Brain microvascular endothelial cell (primary cell): ENCODE results near the gene BCAP31.
A peak's percentile ranks its signal among the peaks of the same experiment; 100 is the strongest.

Experiments
- DNase-seq: peaks from one replicate; pipeline ENCODE4 v3.0.0-alpha.2; 2020
- H3K27ac ChIP-seq: fragments of 250-450 bp; sonication (Bioruptor Pico); 2 replicates; pipeline ENCODE4 v1.5.1; 2020; ENCODE audit warnings: mild to moderate bottlenecking, moderate library complexity
- H3K27me3 ChIP-seq: fragments of 250-450 bp; sonication (Bioruptor Pico); replicated peaks from 2 replicates; pipeline ENCODE4 v1.5.1; 2020; ENCODE audit warnings: mild to moderate bottlenecking
- H3K36me3 ChIP-seq: fragments of 250-450 bp; sonication (Bioruptor Pico); replicated peaks from 2 replicates; pipeline ENCODE4 v1.5.1; 2020; ENCODE audit warnings: mild to moderate bottlenecking
- H3K4me3 ChIP-seq: 2 replicates; pipeline ENCODE4 v1.5.1; 2011; ENCODE audit warnings: low read depth, mild to moderate bottlenecking, control low read depth, low read length, moderate library complexity
- in situ Hi-C: cut with HindIII; loops from 2 replicates; pipeline ENCODE4 v1.10.0; 2017; ENCODE audit warnings: low sequenced_read_pairs, low pct_ligation_motif_present
- TF ChIP-seq, protein P1 (sequence below): IDR thresholded peaks from 2 replicates; pipeline ENCODE4 v1.5.1; 2011; ENCODE audit warnings: low read depth, mild to moderate bottlenecking, moderate library complexity, low read length, control low read depth, inconsistent platforms; ENCODE audit errors: missing control alignments

The BCAP31 gene

DNA sequence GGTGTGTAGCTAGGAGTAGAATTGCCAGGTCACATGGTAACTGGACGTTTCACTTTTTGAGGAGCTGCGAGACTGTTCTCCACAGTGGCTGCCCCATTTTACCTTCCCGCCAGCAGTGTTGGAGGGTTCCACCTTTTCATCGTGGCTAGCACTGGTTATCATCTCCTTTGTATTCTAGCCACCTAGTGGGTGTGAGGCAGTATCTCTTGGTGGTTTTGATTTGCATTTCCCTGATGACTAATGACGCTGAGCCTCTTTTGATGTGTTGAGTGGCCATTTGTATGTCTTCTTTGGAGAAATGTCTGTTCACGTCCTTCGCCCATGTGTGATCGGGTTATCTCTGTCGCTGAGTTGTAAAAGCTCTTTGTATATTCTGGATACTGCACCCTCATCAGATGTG is 11.1 kb upstream of the BCAP31 start:
- TF ChIP-seq, protein P1, sequence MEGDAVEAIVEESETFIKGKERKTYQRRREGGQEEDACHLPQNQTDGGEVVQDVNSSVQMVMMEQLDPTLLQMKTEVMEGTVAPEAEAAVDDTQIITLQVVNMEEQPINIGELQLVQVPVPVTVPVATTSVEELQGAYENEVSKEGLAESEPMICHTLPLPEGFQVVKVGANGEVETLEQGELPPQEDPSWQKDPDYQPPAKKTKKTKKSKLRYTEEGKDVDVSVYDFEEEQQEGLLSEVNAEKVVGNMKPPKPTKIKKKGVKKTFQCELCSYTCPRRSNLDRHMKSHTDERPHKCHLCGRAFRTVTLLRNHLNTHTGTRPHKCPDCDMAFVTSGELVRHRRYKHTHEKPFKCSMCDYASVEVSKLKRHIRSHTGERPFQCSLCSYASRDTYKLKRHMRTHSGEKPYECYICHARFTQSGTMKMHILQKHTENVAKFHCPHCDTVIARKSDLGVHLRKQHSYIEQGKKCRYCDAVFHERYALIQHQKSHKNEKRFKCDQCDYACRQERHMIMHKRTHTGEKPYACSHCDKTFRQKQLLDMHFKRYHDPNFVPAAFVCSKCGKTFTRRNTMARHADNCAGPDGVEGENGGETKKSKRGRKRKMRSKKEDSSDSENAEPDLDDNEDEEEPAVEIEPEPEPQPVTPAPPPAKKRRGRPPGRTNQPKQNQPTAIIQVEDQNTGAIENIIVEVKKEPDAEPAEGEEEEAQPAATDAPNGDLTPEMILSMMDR, result peak; percentile 13
- Histone ChIP-seq H3K27ac (no peak overlapping the region), H3K4me3 (no peak overlapping the region), H3K27me3 (no peaks in the 10 kb centered on the region), H3K36me3 (no peaks in the 10 kb centered on the region)
- in situ Hi-C loops, result no loop called here
- no peak for DNase-seq

DNA sequence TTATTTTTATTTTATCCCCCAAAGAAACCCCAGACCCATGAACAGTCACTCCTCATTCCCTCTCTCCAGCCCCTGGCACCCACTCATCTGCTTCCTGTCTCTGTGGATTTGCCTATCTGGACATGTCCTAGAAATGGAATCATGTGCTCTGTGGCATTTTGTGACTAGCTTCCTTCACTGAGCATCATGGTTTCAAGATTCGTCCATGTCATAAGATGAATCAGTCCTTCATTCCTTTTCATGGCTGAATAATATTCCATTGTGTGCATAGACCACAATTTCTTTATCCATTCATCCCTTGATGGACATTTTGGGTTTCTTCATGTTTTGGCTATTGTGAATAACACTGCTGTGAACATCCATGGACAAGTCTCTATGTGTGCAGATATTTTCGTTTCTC is 10.7 kb upstream of the BCAP31 start:
- no peak overlapping the region for H3K27ac ChIP-seq
- H3K4me3 ChIP-seq, result no peak overlapping the region
- TF ChIP-seq, protein P1, result no peak
- DNase-seq, result no peak
- in situ Hi-C loops, result no loop called here
- no peaks in the 10 kb centered on the region for H3K36me3 ChIP-seq
- no peaks in the 10 kb centered on the region for H3K27me3 ChIP-seq

DNA sequence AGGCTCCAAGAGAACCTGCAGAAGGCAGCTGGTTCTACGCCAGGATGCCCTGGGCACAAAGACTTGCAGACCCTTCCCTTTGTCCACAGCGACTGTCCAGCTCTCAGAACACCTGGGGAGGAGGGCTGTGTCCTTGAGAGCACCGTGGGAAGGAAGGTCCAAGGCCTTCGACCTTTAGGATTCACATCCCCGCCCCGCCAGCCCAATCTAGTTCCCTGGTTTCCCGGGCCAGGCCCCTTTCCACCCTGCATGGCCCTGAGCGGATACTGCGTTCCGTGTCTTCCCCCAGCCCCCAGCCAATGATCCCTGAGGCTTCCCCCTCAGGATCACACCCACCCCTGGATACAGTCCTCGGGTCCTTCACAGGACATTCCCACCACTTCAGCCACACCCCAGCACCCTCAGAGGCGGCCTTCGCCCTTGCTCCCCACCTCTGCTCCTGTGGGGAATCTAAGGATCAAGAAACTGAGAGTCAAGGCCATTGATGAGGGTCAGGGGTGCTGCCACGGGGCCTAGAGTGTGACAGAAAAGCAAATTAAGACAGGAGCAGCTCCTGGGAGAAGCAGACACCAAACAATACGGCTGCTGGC is 9.6 kb upstream of the BCAP31 start:
- Histone ChIP-seq H3K27ac (no peak overlapping the region), H3K27me3 (no peaks in the 10 kb centered on the region)

DNA sequence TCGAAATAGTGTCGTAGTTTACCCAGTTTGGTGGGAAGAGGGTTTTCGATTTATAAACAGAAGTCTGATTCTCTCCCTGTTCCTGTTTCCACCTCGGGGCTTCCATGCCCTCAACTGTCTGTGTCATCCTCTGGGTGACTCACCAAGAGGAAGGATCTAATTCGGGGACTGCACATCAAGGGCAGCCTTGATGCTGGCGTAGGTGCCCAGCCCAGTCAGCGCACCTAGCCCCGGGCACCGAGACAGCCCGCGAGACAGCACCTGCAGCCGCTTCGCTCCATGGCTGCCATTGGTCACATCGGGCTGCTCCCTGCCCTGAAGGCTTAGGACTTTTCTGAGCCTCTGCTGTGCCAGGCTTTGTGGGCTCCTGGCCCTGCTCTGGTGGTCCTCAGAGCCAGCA is 8.2 kb upstream of the BCAP31 start:
- H3K36me3 ChIP-seq, result no peaks in the 10 kb centered on the region
- no peak for DNase-seq
- no peaks in the 10 kb centered on the region for H3K27me3 ChIP-seq
- TF ChIP-seq, protein P1, result no peak
- H3K4me3 ChIP-seq, result no peak overlapping the region
- no peak overlapping the region for H3K27ac ChIP-seq
- in situ Hi-C loops, result no loop called here

More for the DNA sequence above, 9.6 kb upstream of the BCAP31 start:
- H3K4me3 ChIP-seq, result no peak overlapping the region
- no peak for DNase-seq
- no peaks in the 10 kb centered on the region for H3K36me3 ChIP-seq
- TF ChIP-seq, protein P1, result no peak
- in situ Hi-C loops, result no loop called here

DNA sequence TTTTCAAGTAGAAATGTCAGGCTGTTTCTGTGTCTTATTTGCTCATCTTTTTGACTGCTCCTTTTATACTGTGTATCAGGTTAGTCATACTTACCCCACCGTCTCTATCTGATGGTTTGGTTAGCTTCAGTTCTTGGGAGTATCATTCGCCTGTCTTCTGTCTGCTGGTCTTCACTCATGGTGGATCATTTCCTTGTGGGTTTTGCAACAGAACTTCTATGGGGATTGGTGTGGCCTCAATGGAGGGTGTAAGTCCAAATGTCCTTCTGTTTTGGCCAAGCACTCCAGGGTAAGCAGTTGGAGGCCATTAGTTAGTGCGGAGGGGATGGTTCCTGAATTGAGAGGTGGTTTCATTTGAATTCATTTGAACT is 7.6 kb upstream of the BCAP31 start:
- H3K27ac ChIP-seq, result no peak overlapping the region
- H3K4me3 ChIP-seq, result no peak overlapping the region
- no peaks in the 10 kb centered on the region for H3K36me3 ChIP-seq
- no peak for DNase-seq
- TF ChIP-seq, protein P1, result no peak
- in situ Hi-C loops, result no loop called here
- no peaks in the 10 kb centered on the region for H3K27me3 ChIP-seq
